Mesendoderm (in vitro differentiated cells): Measurements from ENCODE around the gene WNK2.

Experiments used
- DNase-seq: peaks from one replicate; pipeline ENCODE4 v3.0.0; 2013
- H2AK5ac ChIP-seq: 2 replicates; pipeline ENCODE4 v1.6.1; 2013; ENCODE audit warnings: low read length, inconsistent platforms
- H2BK120ac ChIP-seq: 2 replicates; pipeline ENCODE4 v1.6.1; 2013; ENCODE audit warnings: low read depth, mild to moderate bottlenecking, low read length, moderate library complexity, mixed read lengths
- H2BK15ac ChIP-seq: replicated peaks from 2 replicates; pipeline ENCODE4 v1.6.1; 2013; ENCODE audit warnings: low read depth, mild to moderate bottlenecking, moderate library complexity
- H2BK5ac ChIP-seq: 2 replicates; pipeline ENCODE4 v1.6.1; 2013; ENCODE audit warnings: low read length, inconsistent platforms
- H3K18ac ChIP-seq: 2 replicates; pipeline ENCODE4 v1.6.1; 2013; ENCODE audit warnings: mild to moderate bottlenecking, low read length, mixed read lengths
- H3K23ac ChIP-seq: one replicate; pipeline ENCODE4 v1.6.1; 2013; ENCODE audit warnings: low read length
- H3K27ac ChIP-seq: 2 replicates; pipeline ENCODE4 v1.5.1; 2013; ENCODE audit warnings: low read depth, mild to moderate bottlenecking, inconsistent platforms, low read length, moderate library complexity
- H3K27me3 ChIP-seq: 2 replicates; pipeline ENCODE4 v1.6.1; 2013; ENCODE audit warnings: low read length, control low read depth, mild to moderate bottlenecking, inconsistent platforms; ENCODE audit not compliant: insufficient read depth, poor library complexity
- H3K36me3 ChIP-seq: 2 replicates; pipeline ENCODE4 v1.6.1; 2013; ENCODE audit warnings: low read length, inconsistent platforms; ENCODE audit not compliant: control insufficient read depth, insufficient read depth
- H3K4ac ChIP-seq: one replicate; pipeline ENCODE4 v1.6.1; 2013; ENCODE audit warnings: low read depth, mild to moderate bottlenecking, low read length, moderate library complexity
- H3K4me1 ChIP-seq: 2 replicates; pipeline ENCODE4 v1.6.1; 2013; ENCODE audit warnings: low read depth, low read length, inconsistent platforms; ENCODE audit not compliant: control insufficient read depth
- H3K4me2 ChIP-seq: 2 replicates; pipeline ENCODE4 v1.6.1; 2013; ENCODE audit warnings: low read length
- H3K4me3 ChIP-seq: 2 replicates; pipeline ENCODE4 v1.5.1; 2013; ENCODE audit warnings: mild to moderate bottlenecking, low read length
- H3K56ac ChIP-seq: one replicate; pipeline ENCODE4 v1.6.1; 2013; ENCODE audit warnings: low read length
- H3K79me1 ChIP-seq: 2 replicates; pipeline ENCODE4 v1.6.1; 2013; ENCODE audit warnings: low read length, inconsistent platforms
- H3K79me2 ChIP-seq: 2 replicates; pipeline ENCODE4 v1.6.1; 2013; ENCODE audit warnings: mild to moderate bottlenecking, low read length; ENCODE audit not compliant: control insufficient read depth, insufficient read depth
- H3K9ac ChIP-seq: 2 replicates; pipeline ENCODE4 v1.6.1; 2013; ENCODE audit warnings: low read length, inconsistent platforms
- H4K5ac ChIP-seq: one replicate; pipeline ENCODE4 v1.6.1; 2013; ENCODE audit warnings: low read length
- H4K8ac ChIP-seq: one replicate; pipeline ENCODE4 v1.6.1; 2013; ENCODE audit warnings: low read depth, mild to moderate bottlenecking, control low read depth, low read length, moderate library complexity
- WGBS: extraction: QIAGEN DNeasy Blood & Tissue Kit; methylation state at CpG from one replicate; pipeline ENCODE4 v1.1.7; 2013; ENCODE audit warnings: low lambda C conversion rate, missing lambda C conversion rate; ENCODE audit not compliant: insufficient coverage; ENCODE audit errors: extremely low coverage; 5-methylcytosine and 5-hydroxymethylcytosine counted together

Gene WNK2

DNA sequence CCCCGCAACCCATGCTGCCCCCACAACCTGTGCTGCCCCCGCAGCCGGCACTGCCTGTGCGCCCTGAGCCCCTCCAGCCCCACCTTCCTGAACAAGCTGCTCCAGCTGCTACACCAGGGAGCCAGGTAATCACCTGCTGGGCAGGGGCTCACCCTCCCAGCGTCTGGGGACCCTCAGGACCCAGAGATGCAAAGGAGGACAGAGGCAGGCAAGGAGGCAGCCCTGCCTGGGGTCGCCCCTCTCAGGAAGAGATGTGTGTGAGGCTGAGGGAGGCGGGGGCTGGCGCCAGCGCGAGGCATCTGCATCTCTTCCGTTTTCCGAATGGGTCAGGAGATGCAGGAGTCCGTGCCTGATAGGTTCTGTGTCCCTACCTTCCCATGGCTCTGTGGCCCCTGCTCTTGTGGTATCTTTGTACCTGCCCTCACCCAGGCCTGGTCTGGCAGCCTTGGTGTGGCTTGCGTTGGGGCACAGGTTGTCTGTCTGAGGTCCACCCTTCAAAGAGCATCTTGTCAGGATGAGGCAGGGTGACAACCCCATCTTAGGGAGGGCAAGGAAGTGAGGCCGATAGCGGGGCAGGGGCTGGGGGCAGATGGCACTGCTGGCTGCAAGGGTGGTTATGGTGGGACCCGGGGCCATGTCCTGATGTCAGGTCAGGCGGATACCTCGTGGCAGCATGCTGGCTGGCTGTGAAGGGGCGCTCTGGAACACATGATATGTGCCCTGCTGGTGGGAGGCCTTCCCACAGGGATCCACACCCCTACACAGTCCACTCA is 75.7 kb downstream of the WNK2 start:
- no peak for DNase-seq

DNA sequence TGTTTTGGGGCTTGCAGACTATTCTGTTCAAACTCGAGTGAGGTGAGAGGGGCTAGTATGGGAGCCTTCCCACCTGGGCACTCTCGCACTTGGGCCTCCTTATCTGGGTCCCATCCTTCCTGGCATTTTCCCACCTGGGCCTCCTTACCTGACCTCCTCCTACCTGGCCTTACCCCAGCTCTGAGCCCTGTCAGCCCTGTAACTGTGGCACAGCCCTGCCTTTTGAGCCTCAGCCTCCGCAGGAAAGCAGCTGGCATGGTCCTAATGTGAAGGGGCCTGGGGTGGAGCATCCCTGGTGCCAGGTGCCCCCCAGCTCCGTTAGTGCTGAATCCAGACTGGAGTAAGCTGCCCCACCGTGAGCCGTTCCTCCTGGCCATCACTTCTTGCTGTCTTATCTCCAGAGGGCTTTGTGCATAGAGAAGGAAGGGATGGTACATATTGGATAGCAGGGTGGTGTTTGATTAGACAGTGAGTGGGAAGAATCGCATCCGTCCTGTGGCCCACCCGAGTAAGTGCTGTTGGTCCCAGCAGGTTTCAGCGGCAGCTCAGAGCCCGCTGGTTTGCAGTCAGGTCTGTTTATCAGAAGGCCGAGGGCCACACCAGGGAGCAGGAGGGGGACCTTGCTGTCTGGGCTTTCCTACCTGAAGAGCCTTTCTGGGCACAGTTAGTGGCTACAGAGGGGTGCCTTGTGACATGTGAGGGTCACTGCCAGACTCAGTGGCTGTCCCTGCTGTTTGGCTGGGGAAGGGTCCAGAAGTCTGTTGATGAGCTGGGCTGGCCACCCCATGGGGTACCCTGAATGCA is 76.5 kb downstream of the WNK2 start:
- no peak overlapping the region for H2BK15ac ChIP-seq
- no peaks in the 10 kb centered on the region for H3K27me3 ChIP-seq
- no peak overlapping the region for H3K27ac ChIP-seq
- H3K4me2 ChIP-seq = no peak overlapping the region
- no CpG with 5 or more reads among the region's 12 CpGs for WGBS
- no peak overlapping the region for H3K56ac ChIP-seq
- H3K9ac ChIP-seq = no peak overlapping the region
- no peaks in the 10 kb centered on the region for H3K4me1 ChIP-seq
- H4K5ac ChIP-seq = no peak overlapping the region
- no peak overlapping the region for H3K18ac ChIP-seq
- no peaks in the 10 kb centered on the region for H3K79me1 ChIP-seq
- no peaks in the 10 kb centered on the region for H3K79me2 ChIP-seq
- DNase-seq = no peak
- no peaks in the 10 kb centered on the region for H3K36me3 ChIP-seq
- H3K4me3 ChIP-seq = no peak overlapping the region
- H3K4ac ChIP-seq = no peak overlapping the region
- H2BK120ac ChIP-seq = no peak overlapping the region
- no peak overlapping the region for H4K8ac ChIP-seq
- H2AK5ac ChIP-seq = no peak overlapping the region
- H2BK5ac ChIP-seq = no peak overlapping the region
- no peak overlapping the region for H3K23ac ChIP-seq

More for the DNA sequence above, 75.7 kb downstream of the WNK2 start:
- no peak overlapping the region for H3K9ac ChIP-seq
- no peak overlapping the region for H3K27ac ChIP-seq
- no peak overlapping the region for H2BK120ac ChIP-seq
- no peak overlapping the region for H4K5ac ChIP-seq
- no peak overlapping the region for H3K4me3 ChIP-seq
- no peak overlapping the region for H3K4ac ChIP-seq
- H3K18ac ChIP-seq = no peak overlapping the region
- H3K56ac ChIP-seq = no peak overlapping the region
- no peak overlapping the region for H2BK5ac ChIP-seq
- H3K4me1 ChIP-seq = no peaks in the 10 kb centered on the region
- H3K79me1 ChIP-seq = no peaks in the 10 kb centered on the region
- no peak overlapping the region for H2AK5ac ChIP-seq
- WGBS = no CpG with 5 or more reads among the region's 20 CpGs
- no peaks in the 10 kb centered on the region for H3K27me3 ChIP-seq
- H3K36me3 ChIP-seq = no peaks in the 10 kb centered on the region
- no peak overlapping the region for H3K4me2 ChIP-seq
- no peaks in the 10 kb centered on the region for H3K79me2 ChIP-seq
- no peak overlapping the region for H2BK15ac ChIP-seq
- no peak overlapping the region for H3K23ac ChIP-seq
- no peak overlapping the region for H4K8ac ChIP-seq

DNA sequence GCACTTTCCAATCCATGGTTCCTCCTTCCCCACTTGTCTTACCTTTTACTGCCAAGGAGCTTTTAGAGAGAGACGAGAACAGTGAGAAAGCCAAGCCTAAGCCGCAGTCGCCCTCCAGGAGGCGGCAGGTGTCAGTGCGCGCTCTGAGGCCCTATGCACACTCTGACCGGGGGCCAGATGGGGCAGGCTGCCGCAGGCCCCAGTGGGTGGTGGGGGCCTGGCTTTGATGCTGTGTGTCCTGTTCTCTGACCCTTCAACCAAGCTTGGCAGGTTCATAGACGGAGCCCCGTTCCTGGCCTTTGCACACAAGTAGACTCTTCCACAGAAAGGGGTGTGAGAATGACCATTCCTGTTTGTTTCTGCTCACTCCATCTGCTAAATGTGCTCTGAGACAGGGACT is 77.3 kb downstream of the WNK2 start:
- H2AK5ac ChIP-seq = no peak overlapping the region
- no peaks in the 10 kb centered on the region for H3K36me3 ChIP-seq
- no peaks in the 10 kb centered on the region for H3K27me3 ChIP-seq
- no peak overlapping the region for H3K4me2 ChIP-seq
- H3K56ac ChIP-seq = no peak overlapping the region
- no peak overlapping the region for H3K4ac ChIP-seq
- no peak overlapping the region for H3K27ac ChIP-seq
- DNase-seq = no peak
- no peaks in the 10 kb centered on the region for H3K79me1 ChIP-seq
- no peak overlapping the region for H4K5ac ChIP-seq
- WGBS = no CpG with 5 or more reads among the region's 10 CpGs
- H2BK120ac ChIP-seq = no peak overlapping the region
- no peak overlapping the region for H3K18ac ChIP-seq
- no peaks in the 10 kb centered on the region for H3K4me1 ChIP-seq
- no peak overlapping the region for H3K9ac ChIP-seq
- H3K79me2 ChIP-seq = no peaks in the 10 kb centered on the region
- H2BK5ac ChIP-seq = no peak overlapping the region
- H4K8ac ChIP-seq = no peak overlapping the region
- no peak overlapping the region for H2BK15ac ChIP-seq
- no peak overlapping the region for H3K4me3 ChIP-seq
- H3K23ac ChIP-seq = no peak overlapping the region

DNA sequence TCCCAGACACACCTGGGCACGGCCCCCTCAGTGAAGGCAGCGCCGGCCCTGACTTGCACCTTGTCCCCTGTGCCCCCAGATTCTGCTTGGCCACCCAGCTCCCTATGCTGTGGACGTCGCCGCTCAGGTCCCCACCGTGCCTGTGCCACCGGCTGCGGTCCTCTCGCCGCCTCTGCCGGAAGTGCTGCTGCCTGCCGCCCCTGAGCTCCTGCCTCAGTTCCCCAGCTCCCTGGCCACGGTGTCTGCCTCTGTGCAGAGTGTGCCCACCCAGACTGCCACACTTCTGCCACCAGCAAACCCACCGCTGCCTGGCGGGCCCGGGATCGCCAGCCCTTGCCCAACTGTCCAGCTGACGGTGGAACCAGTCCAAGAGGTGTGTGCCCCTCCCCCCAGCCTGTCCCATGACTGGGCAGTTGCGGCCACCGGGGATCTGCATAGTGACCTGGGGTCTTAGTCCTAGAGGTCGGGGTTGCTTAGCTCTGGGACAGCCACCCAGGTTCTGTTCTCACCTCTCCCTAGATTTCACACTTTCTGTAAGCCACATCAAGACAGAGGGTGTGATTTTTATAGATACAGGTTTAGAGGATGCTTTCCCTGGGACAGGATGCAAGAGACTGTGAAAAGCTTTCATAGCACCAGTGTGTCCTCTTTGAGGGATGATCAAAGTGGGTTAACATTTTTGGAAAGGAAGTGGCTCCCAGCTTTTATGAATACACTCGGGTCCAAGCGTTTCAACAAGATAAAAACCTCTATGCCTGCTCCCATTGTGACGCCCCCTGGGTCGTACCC is 78.0 kb downstream of the WNK2 start:
- Histone ChIP-seq H3K4me3 (no peak overlapping the region), H3K23ac (no peak overlapping the region), H3K56ac (no peak overlapping the region), H3K27ac (no peak overlapping the region), H2AK5ac (no peak overlapping the region), H3K4me1 (no peaks in the 10 kb centered on the region), H3K4ac (no peak overlapping the region), H3K79me2 (no peaks in the 10 kb centered on the region), H3K36me3 (no peaks in the 10 kb centered on the region), H4K8ac (no peak overlapping the region), H3K4me2 (no peak overlapping the region), H3K79me1 (no peaks in the 10 kb centered on the region), H3K9ac (no peak overlapping the region), H2BK15ac (no peak overlapping the region), H2BK120ac (no peak overlapping the region), H3K27me3 (no peaks in the 10 kb centered on the region), H4K5ac (no peak overlapping the region), H3K18ac (no peak overlapping the region), H2BK5ac (no peak overlapping the region)
- DNase-seq = no peak
- no CpG with 5 or more reads among the region's 26 CpGs for WGBS

DNA sequence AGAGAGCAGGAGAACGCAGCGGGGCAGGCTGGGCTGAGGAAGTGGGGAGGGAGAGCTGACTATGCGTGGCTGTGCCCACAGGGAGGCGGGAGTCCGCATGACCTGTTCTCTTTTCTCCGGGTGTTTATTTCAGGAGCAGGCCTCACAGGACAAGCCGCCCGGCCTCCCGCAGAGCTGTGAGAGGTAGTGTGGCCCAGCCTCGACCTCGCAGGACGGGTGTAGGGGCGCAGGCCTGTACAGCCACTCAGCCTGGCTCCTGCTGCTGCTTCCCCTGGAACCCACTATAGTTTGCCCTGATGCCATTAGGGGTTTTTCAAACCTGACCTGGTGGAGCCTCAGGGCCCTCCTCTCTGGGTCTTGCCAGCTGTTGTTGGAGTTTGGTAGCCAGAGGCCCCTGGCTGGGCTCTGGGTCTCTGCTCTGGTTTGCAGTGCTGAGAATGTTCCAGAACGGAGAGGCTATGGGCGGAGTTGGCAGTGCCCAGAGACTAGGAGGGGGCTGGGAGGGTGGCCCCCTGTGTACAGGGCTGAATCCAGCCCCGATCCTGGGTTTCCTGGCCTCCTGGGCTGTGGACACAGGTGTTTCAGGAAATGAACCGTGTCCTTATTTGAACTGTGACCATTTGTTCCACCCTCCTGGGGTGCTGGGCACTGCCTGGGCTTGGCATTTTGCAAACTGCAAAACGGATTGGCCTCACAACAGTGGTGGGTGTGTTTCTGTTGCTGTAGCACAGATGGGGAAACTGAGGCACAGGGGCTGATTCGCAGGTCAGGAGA is 78.8 kb downstream of the WNK2 start:
- no peak overlapping the region for H3K27ac ChIP-seq
- no CpG with 5 or more reads among the region's 19 CpGs for WGBS
- no peaks in the 10 kb centered on the region for H3K4me1 ChIP-seq
- DNase-seq = no peak
- H3K23ac ChIP-seq = no peak overlapping the region
- no peak overlapping the region for H4K8ac ChIP-seq
- no peak overlapping the region for H3K9ac ChIP-seq
- no peak overlapping the region for H3K4me3 ChIP-seq
- no peak overlapping the region for H2BK120ac ChIP-seq
- no peaks in the 10 kb centered on the region for H3K79me1 ChIP-seq
- H3K18ac ChIP-seq = no peak overlapping the region
- H3K27me3 ChIP-seq = no peaks in the 10 kb centered on the region
- no peak overlapping the region for H3K4ac ChIP-seq
- no peak overlapping the region for H3K56ac ChIP-seq
- H2BK5ac ChIP-seq = no peak overlapping the region
- H4K5ac ChIP-seq = no peak overlapping the region
- no peak overlapping the region for H2AK5ac ChIP-seq
- H3K79me2 ChIP-seq = no peaks in the 10 kb centered on the region
- H3K36me3 ChIP-seq = no peaks in the 10 kb centered on the region
- H2BK15ac ChIP-seq = no peak overlapping the region
- no peak overlapping the region for H3K4me2 ChIP-seq
